ENCODE measurements around the gene ADAMTS2.

ADAMTS2 gene

DNA sequence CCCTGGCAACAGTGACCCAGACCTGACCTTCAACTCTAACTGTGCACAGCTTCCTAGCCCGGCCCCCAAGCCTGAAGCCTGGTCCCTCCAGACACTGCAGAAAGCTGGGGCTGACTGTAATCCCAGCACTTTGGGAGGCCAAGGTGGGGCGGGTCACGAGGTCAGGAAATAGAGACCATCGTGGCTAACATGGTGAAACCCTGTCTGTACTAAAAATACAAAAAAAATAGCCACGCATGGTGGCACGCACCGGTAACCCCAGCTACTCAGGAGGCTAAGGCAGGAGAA, 35.9 kb downstream of the ADAMTS2 start:
- DNase-seq = no peak

DNA sequence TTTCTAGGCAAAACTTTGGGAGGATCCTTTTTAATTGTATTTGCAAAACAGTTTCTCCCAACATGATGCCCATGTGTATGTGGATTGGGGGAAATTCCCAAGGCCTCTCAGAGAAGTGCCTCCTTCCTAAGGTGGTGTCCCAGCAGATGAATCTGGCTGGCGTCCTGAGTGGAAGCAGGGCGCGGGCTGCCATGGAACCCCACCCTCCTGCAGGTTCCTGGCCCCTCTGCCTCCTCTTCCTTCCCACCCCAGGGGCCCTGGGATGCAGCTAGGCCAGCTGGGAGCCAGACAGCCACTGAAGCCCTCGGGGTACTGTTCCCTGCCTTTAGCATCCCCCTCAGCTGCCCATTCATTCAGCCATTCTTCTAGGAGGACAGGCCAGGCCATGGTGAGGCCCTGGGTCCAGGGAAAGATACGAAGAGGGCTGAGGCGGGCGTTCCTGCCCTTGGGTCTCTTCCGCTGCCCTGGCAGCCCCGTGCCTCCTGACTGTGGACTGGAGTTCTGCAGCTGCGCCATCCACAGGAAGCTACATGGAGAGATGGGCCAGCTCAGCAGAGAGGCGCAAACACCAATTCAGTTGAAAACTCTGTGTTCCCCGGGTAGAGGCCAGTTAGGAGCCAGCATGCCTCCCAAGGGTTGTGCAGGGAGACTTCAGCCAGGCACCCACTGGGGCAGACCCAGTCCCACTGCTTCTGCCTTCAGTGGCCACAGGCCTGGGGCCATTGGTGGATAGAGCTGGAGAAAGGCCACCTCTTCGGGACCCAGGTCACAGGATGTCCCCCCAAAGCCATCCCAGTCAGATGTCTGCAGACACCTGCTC, 36.5 kb downstream of the ADAMTS2 start:
- DNase-seq = no peak

DNA sequence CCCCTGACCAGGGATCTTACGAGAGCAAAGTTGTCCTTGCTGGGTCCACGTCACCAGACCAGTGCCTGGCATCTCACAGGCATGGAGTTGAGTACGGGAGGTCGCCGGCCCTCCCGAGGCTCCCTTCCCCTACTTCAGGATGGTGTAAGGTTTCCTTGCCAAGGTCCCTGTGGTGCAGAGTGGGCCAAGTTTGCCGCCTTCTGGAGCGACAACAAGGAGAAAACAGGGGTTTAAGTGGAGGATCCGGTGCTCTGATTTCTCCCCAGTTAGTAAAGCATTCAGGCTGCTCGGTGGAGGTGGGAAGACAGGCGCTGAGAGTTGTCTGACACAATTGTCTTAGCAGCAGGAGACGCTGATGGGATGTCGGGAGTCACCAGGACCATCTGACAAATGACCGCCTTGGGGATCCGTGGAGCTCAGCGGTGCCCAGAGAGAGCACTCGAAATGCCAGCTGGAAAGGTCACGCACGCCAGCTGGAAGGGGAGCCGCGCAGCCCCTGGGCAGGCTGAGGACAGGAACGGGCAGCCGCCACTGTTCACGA, 37.3 kb downstream of the ADAMTS2 start:
- no peak for DNase-seq

DNA sequence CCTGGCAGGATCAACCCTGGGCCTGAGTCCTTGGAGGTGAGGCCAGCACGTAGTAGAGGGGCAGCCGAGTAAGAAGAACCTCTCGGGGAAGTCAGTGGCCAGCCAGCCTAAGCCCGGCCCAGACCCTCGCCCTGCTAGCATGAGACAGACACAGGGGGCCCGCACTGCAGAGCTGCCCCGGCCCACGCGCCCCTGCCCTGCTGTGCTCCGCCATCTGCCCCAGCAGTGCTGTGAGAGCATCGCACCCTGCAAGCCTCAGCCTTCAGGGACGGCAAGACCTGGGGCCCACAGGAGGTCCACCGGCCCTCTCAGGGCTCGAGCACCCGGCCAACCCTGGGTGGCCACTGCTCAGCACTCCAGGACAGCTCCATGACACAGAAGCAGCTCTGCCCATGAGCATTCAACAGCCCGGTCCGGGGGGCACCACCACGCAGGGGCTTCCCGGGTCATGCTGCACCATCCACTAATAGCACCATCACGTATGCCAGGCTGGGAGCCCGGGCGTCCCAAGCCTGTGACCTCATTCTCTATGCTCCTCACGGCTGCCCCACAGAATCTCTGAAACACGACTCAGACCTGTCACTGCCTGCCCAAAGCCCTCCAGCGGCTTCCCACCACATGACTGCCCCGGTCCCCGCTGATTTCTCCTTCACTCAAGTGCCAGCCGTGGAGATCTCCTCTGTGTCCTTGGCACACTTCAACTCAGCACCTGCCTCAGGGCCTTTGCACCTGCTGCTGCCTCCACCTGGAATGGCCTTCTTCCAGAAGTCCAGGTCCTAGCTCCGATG, 38.1 kb downstream of the ADAMTS2 start:
- no peak for DNase-seq

DNA sequence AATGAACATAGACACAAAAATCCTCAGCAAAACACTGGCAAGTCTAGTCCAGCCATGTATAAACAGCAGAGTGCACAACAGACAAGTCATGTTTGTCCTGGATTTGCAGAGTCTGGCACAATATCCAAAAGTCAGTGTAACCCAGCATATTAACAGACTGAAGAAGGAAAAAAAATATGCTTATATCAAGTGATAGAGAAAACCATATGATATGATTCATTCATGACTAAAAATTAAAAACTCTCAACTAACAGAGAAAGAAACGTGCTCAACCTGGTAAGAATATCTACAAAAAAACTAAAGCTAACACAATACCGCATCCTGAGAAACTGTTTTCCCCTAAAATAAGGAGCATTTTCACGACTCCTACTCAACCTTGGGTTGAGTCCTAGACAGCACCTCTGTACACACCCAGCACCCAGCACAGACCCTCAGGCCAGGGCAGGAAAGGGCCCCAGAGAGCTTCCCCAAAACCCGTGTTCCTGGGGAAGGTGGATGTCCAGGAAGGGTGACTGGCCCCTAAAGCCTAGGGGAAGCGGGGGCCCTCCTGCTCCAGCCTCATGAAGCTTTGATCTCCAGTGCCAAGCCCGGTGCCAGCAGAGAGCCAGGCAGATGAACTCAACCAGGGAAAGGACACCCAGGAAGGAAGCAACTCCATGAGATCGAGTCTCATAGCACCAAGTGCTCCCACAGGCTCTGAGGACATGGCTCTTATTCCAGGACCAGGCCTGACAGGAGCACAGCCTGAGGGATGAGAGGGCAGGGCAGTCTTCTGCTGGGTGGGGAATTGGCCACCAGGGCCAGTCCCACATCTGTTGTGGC, 38.9 kb downstream of the ADAMTS2 start:
- no peak for DNase-seq

DNA sequence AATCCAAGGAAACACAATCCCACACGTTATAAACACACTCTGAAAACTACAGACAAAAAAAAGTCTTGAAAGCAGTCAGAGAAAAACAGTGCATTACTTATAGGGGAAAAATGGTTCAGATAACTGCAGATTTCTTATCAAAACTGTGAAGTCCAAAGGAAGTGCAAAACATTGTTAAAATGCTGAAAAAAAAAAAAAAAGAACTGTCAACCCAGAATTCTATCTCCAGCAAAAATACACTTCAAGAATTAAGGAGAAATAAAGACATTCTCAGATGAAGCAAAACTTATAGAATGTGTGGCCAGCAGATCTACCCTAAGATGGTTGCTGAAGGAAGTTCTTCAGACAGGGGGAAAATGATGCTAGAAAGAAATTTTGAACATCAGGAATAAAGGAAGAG, 40.4 kb downstream of the ADAMTS2 start:
- DNase-seq = no peak

DNA sequence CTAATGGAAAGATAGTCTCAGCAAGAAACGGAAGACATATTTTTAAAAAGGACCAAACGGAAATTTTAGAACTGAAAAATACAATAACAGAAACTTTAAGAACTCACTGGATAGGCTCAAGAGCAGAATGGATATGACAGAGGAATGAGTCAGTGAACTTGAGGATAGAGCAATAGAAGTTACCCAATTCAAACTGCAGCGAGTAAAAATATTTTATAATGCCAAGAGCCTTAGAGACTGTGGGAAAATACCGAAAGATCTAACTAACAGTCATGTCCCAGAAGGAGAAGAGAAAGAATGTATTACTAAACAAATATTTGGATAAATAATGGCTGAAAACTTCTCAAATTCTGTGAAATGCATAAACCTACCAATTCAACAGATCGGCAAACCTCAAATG, 40.8 kb downstream of the ADAMTS2 start:
- DNase-seq = no peak

DNA sequence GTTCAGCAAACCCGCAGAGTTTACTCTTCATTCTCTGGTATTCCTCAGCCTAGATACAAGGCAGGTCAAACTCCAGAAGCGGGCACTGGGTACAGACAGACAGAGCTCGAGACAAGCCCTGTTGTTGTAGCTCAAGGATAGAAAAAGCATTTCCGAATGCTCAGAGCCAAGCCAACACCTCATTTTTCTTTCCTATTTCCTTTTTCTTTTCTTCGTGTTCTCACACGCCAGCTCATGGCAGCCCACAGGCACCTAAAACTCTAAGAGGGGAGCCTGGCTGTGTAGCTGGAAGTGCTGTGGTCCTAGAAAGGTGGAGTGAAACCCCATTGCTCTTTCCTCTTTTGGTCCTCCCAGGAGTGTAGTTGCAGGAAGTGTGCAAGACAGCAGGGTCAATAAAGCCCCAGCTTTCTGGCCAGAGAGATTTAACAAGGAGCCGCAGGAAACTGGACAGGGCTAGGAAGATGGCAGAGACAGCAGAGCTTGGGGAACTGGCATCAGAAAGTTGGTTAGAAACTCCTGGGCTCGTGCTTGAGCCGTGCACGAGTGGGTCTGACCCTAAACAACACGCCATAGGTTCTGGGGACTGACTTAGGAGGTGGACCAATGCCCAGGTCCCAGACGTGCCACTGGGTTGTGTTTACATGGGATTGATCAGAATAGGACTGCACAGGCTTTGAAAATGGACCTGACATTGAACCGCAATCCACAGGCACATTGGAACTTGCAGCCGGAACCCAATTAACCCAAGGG, 41.6 kb downstream of the ADAMTS2 start:
- no peak for DNase-seq

DNA sequence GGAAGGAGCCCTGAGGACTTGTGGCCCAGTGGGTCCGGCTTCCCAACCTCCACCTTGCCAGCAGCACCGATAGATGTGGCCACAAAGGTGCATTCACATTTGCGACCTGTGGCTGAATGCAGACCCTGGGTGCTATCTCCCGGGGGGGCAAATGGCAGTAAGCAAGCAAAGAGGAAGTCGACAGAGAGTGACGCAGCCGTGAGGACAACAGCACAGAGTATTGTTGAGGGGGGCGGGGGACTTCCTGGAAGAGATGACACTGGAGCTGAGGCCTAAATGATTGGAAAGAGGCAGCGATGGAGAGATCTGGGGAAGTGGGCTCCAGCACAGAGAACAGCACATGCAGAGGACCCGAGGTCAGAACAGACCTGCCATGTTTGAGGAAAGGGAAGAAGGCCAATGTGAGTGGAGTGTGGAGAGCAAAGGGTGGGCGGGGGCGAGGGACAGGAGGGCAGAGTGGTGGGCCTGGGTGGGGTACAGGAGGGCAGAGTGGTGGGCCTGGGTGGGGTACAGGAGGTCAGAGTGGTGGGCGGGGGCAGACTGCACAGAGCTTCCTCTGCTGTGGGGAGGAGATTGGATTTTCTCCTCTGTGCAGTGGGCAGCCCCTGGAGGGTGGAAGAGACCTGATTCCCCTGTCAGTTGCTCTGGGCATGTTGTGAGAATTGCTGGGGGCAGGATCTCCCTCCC, 42.6 kb downstream of the ADAMTS2 start:
- no peak for DNase-seq

DNA sequence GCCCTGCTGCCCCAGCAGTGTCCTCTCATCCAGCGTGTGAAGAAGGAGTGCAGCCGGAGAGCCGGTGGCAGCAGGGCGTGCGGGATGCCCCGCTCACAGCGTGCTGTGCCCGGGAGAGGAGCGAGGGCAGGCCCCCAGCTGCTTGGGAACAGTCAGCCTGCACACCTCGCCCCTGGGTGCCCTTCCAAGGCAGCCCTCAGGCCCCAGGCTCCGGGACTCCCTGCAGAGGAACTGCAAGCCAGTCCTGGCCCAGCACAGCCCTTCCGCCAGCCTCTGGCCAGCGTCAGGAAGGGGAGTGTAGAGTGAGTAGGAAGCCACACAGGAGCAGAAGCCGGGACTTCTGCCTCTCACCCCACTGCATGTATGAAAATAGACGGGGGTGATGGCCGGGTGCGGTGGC, 43.5 kb downstream of the ADAMTS2 start:
- DNase-seq = no peak

DNA sequence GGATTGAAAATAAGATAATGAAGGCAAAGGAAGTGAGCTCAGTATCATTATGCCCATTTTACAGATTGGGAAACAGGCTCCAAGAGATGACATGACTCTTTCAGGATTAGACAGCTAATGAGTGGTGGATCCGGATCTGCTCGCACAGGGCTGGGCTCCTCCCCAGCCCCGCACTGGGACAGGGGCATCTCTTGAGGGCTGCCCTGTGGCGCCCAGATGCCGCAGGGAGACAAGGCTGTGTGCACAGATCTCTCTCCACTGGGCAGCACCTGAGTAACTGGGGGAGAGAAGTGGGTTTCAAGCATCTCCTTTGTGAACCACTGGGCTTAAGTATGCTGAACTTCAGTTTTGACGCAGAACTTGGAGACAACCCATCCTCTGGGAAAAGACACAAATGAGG, 43.9 kb downstream of the ADAMTS2 start:
- no peak for DNase-seq

DNA sequence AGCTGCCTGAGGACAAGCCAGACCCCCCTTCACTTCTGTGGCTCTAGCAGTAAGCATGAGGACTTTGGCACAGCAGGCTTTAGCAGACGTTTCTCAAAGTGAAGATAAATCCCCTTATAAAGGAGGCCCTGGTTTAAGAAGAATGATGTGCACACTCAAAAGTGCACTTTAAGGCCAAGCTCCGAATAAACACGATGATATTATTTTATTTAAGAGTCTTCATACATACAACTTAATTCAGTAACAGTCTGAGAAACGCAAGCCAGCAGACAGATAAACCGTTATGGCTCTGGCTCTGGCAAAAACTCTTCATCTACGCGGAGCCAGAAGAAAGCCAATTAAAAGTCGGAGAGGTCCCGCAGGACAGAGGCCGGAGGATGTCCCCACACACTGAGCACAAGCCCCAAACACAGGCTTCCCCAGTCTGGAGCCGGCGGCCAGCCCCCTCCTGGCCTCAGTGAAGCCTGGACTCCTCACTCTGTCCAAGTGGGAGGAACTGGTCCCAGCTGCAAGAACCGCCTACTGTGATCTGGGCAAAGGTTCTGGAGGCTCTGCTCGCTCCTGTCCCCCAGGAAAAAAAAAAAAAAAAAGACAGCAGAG, 44.6 kb downstream of the ADAMTS2 start:
- DNase-seq = no peak

DNA sequence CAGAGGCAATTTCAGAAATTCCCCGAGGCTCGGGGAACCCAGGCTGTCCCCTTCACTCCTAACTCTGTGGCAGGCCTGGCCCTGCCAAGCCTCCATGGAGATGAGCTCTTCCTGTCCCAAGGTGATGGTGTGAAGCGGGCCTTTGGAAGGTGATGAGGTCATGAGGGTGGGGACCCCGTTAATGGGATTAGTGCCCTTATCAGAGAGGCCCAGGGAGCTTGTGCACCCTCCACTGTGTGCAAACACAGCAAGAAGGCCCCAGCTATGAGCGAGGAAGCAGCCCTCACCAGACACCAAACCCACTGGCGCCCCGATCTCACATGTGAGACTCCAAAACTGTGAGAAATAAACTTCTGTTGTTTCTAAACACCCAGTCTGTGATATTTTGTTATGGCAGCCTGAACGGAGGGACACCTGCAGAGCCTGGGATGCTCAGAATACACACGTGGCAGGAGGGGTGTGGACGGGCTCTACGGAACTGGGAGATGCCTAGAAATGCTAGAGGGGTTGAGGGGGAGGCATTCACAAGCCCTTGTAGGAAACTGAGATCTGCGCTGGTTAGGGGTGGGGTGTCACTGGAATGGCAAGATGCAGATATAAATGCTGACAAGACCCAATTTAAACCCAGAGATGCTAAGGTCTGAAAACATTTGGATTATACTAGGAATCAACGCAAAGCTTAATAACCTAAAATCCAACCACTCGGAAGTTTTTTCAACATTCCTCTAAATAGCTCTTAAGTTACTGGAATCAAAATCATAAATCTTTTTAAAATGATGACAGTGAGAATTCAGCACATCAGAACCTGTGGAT, 46.9 kb downstream of the ADAMTS2 start:
- no peak for DNase-seq

DNA sequence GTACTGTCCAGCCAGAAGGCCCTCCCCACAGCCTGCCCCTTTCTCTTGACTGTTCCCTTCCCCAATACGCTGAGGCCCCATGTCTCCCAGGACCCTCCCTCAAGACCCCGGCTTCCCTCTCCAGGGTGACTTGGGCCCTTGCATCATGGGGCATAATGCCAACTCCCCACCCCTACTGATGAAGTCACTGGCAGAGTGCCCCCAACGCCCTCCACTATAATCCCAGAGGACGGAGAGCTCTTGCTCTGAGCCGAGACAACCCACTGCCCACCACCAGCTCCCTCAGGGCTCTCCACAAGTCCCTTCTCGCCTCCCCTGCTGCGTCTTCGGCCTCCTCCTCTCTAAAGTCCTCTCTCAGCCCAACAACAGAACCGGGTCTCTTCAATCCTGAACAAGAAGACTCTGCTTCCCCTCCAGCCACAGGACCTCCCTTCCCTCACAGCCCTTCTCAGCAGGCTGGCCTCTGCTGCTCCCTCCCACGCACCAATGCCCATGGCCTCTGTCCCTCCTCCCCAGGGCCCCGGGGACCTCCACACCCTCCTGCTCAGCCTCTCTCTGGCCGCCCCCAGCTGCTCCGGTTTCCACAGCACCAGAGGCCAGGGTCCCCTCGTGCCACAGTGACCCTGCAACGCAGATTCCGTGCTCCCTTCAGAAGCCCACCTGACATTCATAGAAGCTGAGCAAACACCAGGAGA, 47.6 kb downstream of the ADAMTS2 start:
- DNase-seq = no peak

DNA sequence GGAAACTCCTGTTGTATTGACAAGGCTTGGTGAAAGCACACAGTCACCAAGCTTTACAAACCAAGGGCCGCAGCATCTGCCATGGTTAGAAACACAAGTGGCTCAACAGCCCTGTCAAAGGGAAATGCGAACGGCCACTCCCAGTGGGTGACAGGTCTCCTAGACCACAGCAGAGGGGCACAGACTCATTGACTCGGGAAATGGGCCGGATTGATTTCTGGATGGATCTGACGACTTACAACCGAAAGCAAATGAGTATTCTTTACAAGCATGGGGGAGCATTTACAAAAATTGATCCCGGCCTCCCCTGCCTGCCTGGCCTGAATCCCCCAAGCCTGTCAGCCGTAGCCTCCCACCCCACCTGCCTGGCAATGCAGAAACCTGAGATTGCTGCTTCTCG, 48.2 kb downstream of the ADAMTS2 start:
- no peak for DNase-seq

DNA sequence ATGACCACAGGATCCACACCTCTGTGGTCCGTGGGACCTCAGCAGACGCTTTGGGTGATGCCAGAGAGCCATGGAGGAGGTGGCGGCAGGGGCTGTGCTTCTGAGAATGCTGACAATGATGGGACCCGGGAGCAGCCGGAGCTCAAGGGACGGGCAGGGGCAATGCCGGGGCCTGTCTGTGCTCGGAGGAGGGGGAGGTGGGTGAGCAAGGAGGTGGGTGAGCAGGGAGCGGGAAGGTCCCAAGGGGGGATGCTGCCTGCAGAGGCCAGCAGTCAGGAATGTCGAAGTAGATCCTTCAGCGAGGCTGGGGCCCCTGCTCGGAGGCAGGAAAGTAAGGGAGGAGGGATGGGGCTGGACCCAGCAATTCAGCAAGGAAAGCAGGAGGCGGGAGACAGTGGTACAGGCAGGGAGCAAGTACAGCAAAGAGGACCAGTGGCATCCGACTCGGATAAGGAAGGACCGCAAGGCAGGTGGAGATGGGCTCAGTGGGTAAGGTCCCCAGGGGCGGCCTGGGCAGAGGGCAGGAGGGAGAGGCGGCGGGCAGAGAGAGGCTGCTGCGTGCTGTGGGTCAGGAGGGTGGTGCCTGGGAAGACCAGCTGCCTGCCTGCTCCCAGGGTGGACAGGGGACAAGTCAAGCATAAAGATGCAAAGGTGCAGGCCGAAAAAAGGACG, 49.0 kb downstream of the ADAMTS2 start:
- DNase-seq = no peak

DNA sequence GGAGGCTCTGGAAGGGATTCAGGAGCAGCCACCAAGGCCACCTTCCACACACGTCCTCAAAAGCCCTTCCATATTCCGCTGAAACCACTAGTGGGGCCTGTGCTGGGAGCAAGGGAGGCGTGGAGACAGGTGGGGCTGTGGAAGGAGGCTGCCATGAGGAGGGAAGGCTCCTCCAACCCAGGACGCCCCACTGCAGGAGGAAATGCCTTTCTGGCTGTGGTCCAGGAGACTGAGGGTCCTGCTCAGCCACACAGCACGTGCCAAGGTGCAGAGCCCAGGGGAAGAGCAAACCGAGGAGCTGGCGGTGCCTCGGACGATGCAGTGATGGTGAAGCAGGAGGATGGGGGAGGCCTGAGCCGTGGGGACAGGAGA, 49.5 kb downstream of the ADAMTS2 start:
- no peak for DNase-seq

DNA sequence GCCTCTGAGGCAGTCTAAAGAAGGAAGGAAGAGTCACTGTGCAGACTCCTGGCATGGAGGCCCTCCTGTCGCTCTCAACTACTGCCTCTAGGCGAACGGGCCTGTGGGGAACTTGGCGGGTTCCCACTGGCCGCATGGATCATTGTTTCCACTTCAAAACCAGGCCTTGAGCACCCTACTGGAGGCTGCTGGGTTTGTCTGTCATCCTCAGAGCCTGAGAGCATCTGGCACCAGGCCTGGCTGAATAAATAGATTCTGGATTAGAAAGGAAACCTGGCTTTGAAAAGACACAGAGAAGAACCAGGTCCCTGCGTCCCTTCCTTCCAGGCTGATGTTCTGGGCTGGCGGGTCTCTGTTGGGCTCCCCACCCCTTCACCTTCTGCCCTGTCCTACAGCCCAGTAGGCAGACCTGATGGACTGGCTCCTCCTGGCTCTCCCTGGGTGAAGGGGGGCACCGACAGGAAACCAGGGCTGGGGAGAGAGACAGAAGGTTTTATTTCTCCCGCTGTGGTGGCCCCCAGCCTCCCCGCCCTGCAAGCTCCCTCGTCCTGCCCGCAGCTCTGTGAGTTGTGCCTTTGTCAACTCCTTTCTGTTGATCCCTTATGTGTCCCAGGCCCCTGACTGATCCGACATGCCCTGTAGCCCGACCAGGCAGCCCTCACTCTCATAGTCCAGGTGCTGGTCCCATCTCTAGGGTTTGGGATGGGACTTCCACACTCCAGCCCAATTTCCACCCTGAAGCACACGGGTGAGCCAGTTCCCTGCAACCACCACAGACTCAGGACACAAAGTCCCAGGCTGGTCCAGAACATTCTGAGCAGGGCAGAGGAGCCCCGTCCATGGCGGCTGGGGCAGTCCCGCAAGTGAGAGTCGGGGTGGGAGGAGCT, 50.1 kb downstream of the ADAMTS2 start:
- no peak for DNase-seq

Measured in activated naive CD4-positive, alpha-beta T cell treated with anti-CD3 and anti-CD28 coated beads, Interleukin-2, amount 50 U/mL, for 16 hours (primary cell).